Cerebellar nuclear complex (tissue), 1 donor: Measurements from ENCODE around the gene ST6GALNAC6.

Experiments used
- DNase-seq, 2 experiments: peaks; one replicate each; lab custom pipeline; 2025; lab: John Stamatoyannopoulos, UW

The ST6GALNAC6 gene

DNA sequence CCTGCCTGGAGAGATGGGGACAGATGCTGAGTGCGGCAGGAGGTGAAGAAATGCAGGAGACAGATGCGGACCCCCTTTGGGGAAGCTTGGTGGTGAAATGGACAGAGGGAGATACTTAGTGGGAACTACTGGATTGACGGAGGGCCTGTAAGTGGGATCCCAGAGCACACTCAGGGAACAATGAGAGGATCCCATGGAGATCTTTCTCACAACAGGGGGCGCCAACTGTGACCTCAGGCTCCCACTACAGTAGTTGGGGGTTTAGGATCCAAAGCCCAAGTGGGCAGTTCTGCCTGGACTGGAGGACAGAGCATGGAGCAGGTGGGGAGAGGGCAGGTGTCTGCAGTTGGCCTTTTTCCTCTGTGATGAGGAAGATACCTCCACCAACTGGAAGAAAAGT is 34.8 kb upstream of the ST6GALNAC6 start:
- no peak for DNase-seq

DNA sequence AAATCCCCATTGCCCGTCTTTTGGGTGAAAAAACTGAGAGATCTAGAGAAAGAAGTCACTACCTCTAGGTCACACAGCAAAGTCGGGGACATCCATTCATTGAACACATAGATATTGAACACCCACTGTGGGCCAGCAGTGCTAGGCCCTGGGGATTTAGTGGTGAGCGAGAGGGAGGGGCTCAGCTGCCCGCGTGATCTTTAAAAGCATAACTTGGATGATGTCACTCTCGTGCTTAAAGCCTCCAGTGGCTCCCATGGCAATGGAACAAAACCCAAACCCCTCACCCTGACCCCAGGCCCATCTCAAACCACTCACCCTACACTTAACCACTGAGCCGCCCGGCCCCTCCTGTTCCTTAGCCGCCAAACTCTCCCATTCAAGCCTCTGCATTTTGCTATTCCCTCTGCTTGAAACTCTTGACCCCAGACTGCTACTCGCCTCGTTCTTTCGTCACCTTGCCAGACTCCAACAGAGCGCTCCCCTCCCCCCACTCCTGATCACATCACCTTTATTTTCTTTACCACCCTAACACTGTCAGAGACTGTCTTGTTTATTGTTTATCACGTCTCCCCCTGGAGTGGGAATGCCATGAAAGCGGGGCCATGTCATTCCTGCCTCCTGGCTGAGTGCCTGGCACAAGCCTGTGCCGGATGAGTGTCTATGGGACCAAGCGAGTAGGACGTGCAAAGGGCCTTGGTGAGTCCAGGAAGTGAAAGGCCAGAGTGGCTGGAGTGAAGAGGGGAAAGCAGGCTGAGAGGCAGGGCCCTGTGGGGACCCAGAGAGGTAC is 31.9 kb upstream of the ST6GALNAC6 start:
- no peak for DNase-seq

DNA sequence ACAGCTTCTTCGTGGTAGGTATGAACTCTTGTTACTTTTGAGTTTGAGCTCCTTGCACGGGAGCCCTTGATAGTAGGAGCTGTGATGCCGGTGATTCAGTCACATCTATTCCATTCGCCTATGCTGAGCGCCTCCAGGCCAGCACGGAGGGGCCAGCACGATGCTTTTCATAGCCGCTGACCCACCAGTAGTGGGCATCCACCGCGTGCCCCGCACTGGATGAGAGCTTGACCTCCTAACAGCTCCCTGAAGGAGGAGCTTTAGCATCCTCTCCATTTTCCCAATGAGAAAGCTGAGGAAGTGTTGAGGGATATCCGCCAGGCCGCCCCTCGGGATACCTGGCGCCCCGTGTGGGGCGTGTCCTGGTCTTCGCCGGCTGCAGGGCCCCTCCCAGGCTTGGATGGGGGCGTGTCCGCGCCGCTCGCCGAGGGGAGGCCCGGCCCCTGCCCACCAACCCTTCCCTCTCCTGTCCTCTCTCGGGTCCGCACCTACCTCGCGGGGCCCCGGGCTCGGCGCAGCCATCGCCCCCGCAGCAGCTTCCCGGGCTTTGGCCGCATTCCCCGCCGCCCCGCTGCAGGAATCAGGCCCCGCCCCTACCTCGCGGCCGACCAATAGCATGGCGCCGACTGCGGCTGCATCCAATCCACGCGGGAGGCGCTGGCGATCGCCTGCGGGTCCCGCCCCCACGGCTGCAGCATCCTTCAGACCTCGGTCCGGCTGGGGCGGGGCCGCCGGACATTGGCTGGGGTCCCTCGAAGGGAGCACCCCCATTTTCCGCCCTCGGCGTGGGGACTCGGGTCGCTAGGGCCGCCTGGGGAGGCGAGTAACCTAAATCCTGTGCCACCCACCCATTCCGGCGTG is 31.1 kb upstream of the ST6GALNAC6 start, which contains the start of gene PIP5KL1:
TSS of gene PIP5KL1 (minus strand) at position 547 of the 861 bp plus-strand sequence. CDS start at position 522, 25 bp downstream.
- DNase-seq, result peak in 1 of 2 experiments; percentile 54

DNA sequence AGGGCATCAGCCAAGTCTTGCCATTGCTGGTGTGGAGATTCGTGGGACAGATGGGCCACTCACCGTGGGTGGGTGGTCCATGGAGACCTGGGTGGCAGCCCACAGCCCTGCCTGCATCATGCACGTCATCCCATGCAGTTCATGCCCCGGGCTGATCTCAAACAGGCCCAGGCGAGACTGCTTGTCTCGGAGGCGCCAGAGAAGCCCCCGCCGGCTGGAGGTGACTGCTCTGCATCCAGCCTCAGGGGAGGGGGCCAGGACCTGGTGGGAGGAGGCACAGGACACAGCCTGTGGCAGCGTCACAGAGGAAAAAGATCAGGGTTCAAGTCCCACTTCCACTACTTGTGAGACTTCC is 30.2 kb upstream of the ST6GALNAC6 start:
- DNase-seq, result no peak

DNA sequence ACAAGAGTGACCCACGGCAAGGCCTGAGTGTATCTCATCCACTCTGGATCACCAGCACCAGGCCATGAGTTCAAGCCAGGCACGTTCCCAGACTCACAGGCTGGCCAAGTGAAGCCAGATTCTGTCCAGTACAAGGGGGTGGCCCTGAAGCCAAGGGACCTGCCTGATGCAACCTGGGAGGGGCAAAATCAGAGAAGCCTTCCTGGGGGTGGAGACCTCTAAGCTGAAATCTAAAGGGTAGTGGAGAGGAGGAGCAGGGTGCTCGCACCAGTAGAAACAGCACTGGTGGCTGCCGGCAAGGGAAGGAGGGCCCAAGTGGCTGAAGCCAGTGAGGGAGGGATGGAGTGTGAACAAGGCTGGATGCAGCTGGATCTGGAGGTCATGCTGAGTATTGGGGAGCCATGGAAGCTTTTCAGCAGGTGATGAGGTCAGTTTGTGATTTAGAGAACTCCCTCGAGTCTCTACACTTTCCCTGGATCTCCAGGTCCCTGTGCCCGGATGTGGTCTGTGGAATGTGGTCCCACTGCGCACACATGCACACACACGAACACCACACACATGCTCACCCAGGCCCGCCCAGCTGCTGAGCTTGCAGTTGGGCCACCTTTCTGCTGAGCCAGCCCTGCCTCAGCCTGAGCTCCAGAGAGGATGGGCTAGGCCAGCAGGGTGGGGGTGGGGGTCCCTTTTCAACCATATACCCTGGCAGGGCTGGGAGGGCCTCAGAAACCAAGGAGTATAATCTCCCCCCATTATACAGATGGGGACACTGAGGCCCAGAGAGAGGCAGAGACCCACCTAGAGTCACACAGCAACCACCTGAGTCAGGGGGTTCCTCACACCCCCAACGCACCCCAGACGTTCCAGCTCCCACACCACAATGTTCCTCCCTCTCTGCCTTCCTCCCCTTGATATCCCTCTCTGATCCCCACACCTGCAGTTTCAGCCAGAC is 29.5 kb upstream of the ST6GALNAC6 start:
- no peak for DNase-seq

DNA sequence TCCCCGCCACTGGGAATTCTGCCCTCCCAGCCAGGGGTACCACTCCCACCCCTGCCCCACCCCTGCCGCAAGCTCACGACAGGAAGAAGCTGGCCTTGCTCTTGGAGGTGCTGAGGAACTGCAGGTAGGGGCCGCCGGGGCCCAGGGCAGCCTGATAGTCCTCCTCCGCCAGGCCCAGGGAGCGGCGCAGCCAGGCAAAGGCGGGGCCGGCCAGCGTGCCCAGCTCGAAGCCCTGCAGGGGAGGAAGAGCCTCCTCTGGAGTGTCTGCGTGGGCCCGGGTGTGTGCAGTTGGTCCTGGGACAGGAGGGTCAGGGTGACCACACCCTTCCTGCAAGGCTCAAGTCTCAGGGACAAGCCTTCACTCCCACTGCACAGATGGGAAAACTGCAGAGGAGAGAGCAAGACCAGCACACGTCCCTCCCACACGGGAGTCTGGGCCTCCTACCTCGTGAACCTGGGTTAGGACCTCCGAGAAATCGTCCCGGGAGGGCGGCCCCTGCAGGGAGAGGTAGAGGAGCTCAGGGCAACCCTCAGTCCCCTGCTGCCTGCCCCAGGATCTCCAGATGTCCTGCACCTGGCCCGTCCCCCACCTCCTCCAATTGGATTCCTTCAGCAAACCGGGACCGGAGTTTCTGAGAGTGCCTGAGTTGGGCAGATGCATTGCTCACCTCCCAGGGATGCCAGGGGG is 28.7 kb upstream of the ST6GALNAC6 start:
- DNase-seq, result no peak

DNA sequence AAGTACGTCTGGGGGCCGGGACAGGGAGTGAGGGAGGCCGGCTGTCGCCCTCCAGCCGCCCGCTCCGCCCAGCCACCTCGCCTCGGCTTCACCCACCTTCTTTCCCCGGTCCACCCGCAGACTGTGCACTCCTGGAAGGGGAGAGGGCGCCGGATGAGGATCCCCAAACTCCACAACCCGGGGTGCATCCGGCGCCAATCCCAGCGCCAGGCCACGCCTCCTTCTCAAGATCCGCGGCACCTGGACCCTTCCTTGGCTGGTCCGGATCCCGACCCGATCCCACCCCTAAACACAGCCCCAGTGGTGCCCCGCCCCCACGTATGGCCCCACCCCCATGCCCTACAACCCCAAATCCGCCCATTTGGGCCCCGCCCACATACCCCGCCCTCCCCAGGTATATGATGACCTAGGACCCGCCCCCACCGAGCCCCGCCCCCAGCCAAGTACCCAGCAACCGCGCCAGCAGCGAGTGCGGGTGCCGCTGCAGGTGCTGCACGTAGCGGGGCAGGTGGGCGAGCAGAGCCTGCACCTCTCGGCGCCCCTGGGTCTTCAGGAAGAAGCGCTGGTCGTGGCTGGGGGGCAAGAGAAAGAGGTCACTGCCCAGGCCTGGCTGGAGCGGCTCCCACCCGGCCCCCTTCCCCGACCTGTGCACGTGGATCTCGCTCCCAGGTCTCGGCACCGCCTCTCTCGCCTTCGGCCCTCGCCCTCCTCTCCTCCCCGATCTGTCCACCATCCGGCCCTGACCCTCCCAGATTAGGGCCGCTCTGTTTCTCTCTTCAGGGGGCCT is 28.0 kb upstream of the ST6GALNAC6 start:
- no peak for DNase-seq

DNA sequence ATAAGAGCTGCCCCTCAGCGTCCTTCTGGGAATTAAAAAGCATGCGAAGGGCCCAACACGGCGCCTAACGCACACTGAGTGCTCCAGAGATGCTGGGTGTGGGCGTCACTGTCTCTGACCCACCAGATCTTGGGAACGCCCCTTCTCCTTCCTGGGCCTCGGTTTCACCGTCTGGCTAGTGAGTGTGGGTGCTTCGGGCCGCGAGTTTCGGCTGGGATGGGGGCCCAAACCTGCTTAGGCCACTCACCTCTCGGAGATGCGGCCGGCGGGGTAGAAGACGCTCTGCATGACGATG is 27.4 kb upstream of the ST6GALNAC6 start:
- DNase-seq, result no peak

DNA sequence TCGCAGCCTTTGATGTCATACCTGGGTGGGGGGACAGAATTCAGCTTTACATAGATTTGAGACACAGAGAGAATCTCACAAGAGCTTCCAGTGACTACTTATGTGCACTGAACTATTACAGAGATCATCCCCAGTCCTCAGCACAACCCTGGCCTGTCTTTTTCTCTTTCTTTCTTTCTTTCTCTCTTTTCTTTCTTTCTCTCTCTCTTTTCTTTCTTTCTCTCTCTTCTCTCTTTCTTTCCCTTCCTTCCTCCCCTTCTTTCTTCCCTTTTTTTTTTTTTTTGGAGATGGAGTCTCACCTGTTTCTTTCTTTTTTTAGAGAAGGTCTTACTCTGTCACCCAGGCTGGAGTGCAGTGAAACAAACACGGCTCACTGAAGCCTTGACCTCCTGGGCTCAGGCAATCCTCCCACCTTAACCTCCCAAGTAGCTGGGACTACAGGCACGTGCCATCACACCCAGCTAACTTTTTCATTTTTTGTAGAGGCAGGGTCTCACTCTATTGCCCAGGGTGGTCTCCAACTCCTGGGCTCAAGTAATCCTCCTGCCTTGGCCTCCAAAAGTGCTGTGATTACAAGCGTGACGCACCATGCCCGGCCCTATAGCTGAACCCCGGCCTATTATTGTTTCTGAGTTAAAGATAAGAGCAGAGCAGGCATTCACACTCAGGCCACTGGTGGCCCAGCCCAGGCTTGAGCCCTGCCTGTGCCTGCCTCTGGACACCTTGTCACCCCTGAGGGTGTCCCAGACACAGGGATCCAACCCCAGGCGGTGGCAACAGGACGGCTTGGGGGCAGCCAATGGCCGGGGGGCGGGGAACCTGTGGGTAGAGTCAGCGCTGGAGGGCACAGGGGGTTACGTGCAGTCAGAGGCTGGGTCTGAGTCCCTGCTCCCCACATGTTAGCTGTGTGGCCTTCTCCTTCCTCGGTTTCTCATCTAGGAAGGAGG is 26.8 kb upstream of the ST6GALNAC6 start:
- no peak for DNase-seq

DNA sequence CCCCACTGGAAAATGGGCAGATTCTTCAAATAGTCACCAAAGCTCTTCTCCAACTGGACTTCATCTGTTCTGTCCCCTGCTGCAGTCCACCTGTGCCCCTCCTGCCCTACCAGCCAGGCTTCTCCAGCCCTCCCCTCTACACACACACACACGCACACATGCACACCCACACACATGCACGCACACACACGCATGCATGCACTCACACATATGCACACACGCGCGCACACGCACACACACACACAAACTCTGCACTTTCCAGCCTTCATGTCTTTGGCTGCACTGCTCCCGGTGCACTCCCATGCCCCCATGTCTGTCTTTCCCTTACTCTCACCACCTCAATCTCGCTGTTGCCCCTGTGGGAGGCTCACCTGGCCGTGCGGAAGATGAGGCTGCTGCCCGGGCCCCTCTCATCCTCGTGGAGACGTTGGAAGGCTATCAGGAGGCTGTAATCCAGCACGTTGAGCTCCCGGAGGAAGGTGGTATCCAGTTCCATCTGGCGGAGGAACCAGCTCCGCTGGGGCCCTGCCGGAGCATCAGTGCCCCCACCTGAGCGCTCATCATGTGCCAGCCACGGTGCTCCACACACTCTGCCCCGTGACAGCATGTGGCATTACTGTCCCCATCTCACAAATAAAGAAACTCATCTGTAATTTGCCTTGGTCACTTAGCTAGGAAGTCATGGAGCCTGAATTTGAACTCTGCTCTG is 25.5 kb upstream of the ST6GALNAC6 start:
- DNase-seq, result no peak

DNA sequence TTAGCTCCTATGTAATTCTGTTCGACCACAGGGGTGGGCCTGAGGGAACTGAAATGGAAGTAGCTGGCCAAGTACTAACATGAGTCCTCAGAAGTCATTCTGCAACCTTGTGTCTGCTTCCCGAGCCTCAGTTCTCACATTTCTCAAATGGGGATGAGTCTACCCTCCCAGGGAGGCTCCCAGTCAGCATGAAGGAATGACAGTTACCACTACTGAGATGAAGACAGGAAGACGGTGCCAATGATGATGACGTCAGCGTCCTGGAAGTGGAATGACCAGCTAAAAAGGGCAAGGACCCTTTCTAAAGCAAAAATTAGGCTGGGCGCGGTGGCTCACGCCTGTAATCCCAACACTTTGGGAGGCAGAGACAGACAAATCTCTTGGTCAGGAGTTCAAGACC is 24.4 kb upstream of the ST6GALNAC6 start:
- no peak for DNase-seq

DNA sequence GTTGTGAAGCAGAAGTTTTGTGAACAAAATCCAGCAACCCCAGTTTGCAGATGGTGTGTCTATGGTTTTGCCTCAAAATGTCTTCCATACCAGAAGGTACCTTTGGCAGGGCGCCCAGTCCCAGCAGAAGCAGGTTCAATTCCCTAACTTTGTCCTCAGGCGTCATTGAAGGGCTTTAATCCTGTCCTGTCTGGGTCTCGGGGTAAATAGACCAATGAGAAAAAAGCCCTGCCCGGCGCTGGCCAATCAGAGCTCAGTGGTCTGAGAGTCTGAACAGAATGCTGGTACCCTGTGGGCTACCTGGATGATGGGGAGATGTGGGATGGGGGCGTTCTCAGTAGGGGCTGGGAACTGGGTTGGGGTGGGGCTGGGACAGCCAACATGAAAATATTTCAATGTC is 23.6 kb upstream of the ST6GALNAC6 start:
- no peak for DNase-seq

DNA sequence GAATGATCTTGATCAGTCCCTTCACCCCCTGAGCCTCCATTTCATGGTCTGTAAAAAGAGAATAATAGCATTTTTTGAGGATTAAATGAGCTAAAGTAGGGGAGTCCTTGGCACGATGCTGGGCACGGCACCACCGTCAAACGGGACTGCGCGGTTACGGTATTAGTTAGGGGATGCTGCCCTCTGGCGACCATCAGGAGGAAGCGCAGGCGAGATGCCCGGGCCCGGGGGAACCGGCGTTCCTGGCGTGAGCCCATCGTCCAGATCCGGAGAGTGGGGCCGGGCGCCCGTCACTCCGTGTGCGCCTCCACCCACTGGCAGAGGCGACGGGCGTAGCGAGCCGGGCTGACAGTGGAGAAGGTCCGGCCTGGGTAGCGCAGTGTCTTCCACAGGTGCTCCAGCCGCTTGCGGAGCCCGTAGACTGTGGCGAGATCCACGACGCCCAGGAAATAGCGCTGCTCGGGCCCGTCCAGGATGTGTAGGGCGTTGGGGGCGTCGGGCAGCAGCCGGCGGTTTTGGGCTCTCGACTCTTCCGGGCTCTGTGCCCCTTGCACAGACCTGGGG is 22.2 kb upstream of the ST6GALNAC6 start:
- peak in 1 of 2 experiments; percentile 27 for DNase-seq

DNA sequence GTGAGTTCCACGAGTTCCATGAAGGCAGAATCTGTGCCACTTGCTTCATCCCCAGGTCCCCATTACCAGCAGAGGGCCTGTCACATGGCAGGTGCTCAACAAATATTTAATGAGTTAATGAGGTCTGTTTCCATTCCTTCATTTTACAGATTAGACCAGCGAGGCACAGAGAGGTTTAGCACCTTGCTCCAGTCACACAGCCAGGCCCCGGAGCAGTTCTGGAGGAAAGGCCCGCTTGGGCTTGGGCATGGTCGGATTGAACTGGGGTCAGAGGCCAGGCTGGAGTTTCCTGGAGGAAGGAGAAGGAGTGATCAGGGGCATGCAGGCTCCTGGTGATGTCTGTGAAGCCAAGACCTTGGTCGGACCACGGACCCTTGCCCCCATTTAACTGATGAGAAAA is 21.4 kb upstream of the ST6GALNAC6 start:
- no peak for DNase-seq

DNA sequence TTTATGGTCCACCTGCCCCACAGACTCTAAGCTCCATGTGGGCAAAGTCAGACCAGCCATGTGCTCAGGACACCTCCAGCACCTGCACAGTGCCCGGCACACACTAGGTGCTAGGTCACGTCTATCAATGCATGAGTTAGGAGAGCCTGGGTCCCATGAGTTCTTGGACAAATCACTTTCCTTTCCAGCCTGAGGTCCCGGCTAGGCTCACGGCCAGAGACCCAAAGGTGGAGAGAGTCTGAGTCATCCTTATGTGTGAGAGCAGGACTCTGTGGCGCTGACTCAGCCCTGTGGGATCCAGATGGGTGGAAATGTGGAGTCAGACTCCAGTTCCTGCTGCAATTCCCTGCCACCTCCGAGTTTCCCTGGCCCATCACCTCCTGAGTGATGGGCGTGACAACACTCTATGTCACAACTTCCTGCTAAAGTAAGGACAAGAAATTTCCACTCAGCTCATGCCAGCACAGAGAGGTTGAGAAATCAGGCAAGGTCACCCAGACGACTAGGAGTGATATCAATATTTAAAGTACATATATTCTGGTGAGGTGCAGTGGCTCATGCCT is 19.9 kb upstream of the ST6GALNAC6 start:
- no peak for DNase-seq

DNA sequence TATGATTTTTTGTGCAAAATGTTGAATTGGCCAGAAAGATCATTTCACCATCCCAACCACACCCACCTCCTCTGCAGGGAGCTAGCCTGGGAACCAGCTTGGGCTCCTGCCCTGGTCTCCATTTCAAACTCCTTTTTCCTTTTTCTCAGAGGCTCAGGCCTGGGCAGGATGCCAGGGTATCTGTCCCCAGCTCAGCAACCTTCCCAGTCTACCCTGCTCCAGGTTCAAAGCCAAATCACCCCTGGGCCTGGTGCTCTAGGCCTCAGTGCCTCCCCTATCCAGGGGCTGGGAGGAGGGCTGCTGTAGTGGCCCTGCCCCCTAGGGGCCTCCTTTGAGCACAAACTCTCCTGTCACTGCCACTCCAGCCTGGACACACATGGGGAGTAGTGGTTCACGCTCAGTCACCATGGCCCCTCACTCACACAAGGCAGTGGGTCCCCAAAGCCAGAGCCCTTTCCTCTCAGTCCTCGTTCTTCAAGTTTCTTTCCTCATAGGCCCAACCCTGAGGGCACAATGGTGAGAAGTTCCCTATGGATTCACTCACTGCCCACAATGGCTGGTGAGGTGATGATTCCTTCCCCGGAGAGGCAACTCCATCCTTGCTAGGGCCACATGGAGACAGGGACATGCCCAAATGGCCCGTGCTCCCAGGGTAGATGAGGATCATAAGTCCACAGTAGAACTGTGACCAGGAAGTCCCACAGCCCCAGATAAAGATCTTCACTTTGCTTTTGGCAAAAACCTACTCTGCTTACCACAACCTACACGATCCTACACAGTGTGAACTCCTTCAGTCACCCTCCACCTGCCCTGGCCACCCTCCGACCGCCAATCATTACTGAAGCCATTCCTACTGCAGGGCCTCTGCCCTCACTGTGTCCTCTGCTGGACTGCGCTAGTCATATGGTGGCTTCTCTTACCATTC is 19.0 kb upstream of the ST6GALNAC6 start:
- no peak for DNase-seq

DNA sequence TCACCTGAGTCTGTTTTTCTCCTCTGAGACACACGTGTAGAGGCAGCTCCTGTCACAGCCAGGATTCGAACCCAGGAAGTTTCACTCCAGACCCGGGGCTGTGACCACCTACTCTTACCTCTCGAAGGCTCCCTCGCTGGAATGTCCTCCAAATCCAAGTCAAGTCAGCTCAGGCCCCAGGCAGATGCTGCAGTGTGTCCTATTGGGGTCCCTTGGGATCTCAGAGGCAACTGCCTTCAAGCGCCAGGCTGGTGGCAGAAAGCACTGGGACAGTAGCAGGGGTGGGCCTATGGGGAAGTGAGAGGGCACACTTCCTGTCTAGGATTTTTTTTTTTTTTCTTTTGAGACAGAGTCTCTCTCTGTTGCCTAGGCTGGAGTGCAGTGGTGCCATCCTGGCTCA is 18.2 kb upstream of the ST6GALNAC6 start:
- no peak for DNase-seq
